ENCODE measurements around the gene IFT122.

DNA sequence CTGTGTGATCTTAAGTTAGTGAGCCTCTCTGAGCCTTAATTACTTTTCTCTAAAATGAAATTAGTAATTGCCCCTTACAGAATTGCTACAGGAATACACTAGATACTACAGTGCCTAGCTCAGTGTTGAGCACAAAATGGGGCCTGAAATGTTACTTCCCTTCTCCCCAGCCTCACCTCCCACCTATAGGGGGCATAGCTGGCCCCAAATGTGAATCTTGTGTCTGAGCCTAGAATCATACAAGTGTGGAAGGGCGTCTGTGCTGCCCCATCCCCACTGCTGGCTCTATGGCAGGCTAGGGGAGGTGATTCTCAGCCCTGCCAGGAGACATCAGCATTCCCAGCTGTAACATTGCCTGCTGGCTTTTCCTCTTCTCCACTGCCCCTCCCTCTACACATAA lies 42.7 kb downstream of the IFT122 start:
- TF ChIP-seq, protein P1, sequence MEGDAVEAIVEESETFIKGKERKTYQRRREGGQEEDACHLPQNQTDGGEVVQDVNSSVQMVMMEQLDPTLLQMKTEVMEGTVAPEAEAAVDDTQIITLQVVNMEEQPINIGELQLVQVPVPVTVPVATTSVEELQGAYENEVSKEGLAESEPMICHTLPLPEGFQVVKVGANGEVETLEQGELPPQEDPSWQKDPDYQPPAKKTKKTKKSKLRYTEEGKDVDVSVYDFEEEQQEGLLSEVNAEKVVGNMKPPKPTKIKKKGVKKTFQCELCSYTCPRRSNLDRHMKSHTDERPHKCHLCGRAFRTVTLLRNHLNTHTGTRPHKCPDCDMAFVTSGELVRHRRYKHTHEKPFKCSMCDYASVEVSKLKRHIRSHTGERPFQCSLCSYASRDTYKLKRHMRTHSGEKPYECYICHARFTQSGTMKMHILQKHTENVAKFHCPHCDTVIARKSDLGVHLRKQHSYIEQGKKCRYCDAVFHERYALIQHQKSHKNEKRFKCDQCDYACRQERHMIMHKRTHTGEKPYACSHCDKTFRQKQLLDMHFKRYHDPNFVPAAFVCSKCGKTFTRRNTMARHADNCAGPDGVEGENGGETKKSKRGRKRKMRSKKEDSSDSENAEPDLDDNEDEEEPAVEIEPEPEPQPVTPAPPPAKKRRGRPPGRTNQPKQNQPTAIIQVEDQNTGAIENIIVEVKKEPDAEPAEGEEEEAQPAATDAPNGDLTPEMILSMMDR (IDR thresholded peaks at IDR 0.05): no peak
- TF ChIP-seq EP300 (IDR thresholded peaks at IDR 0.05) (no peak), POLR2A (IDR thresholded peaks at IDR 0.05) (no peak)
